Bone marrow (tissue), 2 donors: ENCODE data around the gene RHBDD3.
A peak's percentile ranks its signal among the peaks of the same experiment; 100 is the strongest.
"Not testable (repeated sequence)": the region's sequence is repeated elsewhere in the genome, so short reads cannot be mapped to it uniquely, and the experiment has no call there.

Experiments
- DNase-seq, 2 donors: peaks; one replicate each; lab custom pipeline; 2025; lab: John Stamatoyannopoulos, UW

RHBDD3 gene

GRCh38 chr22:29247891-29248290 lies 19.9 kb downstream of the RHBDD3 start:
- DNase-seq: not testable (repeated sequence)

- DNase-seq: peak; percentile 24 to 35
Observed at GRCh38 chr22:29245626-29246385, 22.0 kb downstream of the RHBDD3 start.

GRCh38 chr22:29244785-29245625 lies 22.8 kb downstream of the RHBDD3 start:
- DNase-seq: no peak

GRCh38 chr22:29243874-29244446 lies 23.8 kb downstream of the RHBDD3 start:
- DNase-seq: no peak

- DNase-seq: not testable (repeated sequence)
Observed at GRCh38 chr22:29240481-29240880, 27.3 kb downstream of the RHBDD3 start.

- no peak for DNase-seq
Observed at GRCh38 chr22:29233277-29233877, 34.4 kb downstream of the RHBDD3 start.

GRCh38 chr22:29231971-29232959 lies 35.5 kb downstream of the RHBDD3 start:
- DNase-seq: no peak

GRCh38 chr22:29230972-29231875 lies 36.6 kb downstream of the RHBDD3 start:
- no peak for DNase-seq

GRCh38 chr22:29226351-29226981 lies 41.3 kb downstream of the RHBDD3 start:
- DNase-seq: no peak

- peak in 1 of 2 donors; percentile 59 for DNase-seq
Observed at GRCh38 chr22:29225422-29226090, 42.2 kb downstream of the RHBDD3 start.

- no peak for DNase-seq
Observed at GRCh38 chr22:29224859-29225410, 42.8 kb downstream of the RHBDD3 start.

GRCh38 chr22:29224121-29224858 lies 43.5 kb downstream of the RHBDD3 start:
- no peak for DNase-seq

GRCh38 chr22:29219881-29220670 lies 47.7 kb downstream of the RHBDD3 start:
- DNase-seq: no peak

- not testable (repeated sequence) for DNase-seq
Observed at GRCh38 chr22:29219409-29219782, 48.4 kb downstream of the RHBDD3 start.

- no peak for DNase-seq
Observed at GRCh38 chr22:29218758-29219408, 48.9 kb downstream of the RHBDD3 start.
